ENCODE results near the gene RBM6.
"Not testable (repeated sequence)": the region's sequence is repeated elsewhere in the genome, so short reads cannot be mapped to it uniquely, and the experiment has no call there.

The RBM6 gene

GRCh38 chr3:49939858-49940666 lies at the start of gene RBM6:
Gene RBM6, plus strand, starts transcription at chr3:49940150. Its CDS starts 22,492 bp downstream, at chr3:49962642.
- DNase-seq: peak; percentile 95

GRCh38 chr3:49895791-49896190 lies 44.2 kb upstream of the RBM6 start:
- DNase-seq: no peak

- DNase-seq: no peak
Measured at GRCh38 chr3:49896345-49896744, 43.6 kb upstream of the RBM6 start.

- DNase-seq: no peak
Measured at GRCh38 chr3:49898991-49899390, 41.0 kb upstream of the RBM6 start.

- no peak for DNase-seq
Measured at GRCh38 chr3:49899815-49900214, 40.1 kb upstream of the RBM6 start.

- DNase-seq: no peak
Measured at GRCh38 chr3:49900491-49901153, 39.3 kb upstream of the RBM6 start.

- DNase-seq: no peak
Measured at GRCh38 chr3:49901366-49902339, 38.3 kb upstream of the RBM6 start.

GRCh38 chr3:49902511-49903345 lies 37.2 kb upstream of the RBM6 start:
- DNase-seq: no peak

GRCh38 chr3:49903451-49904424 lies 36.2 kb upstream of the RBM6 start, which contains the start of gene MST1R:
Gene MST1R, minus strand, starts transcription at chr3:49903873. Its CDS starts 264 bp downstream, at chr3:49903609.
- no peak for DNase-seq

- DNase-seq: not testable (repeated sequence)
Measured at GRCh38 chr3:49904448-49904847, 35.5 kb upstream of the RBM6 start.

GRCh38 chr3:49906073-49906743 lies 33.7 kb upstream of the RBM6 start:
- DNase-seq: no peak

- DNase-seq: no peak
Measured at GRCh38 chr3:49908373-49909199, 31.4 kb upstream of the RBM6 start.

GRCh38 chr3:49910409-49911123 lies 29.4 kb upstream of the RBM6 start:
- DNase-seq: no peak

- no peak for DNase-seq
Measured at GRCh38 chr3:49911124-49911420, 28.9 kb upstream of the RBM6 start.

- no peak for DNase-seq
Measured at GRCh38 chr3:49911611-49912010, 28.3 kb upstream of the RBM6 start.

GRCh38 chr3:49912881-49913281 lies 27.1 kb upstream of the RBM6 start:
- no peak for DNase-seq

GRCh38 chr3:49914906-49915305 lies 25.0 kb upstream of the RBM6 start:
- DNase-seq: no peak

- DNase-seq: no peak
Measured at GRCh38 chr3:49916686-49917085, 23.3 kb upstream of the RBM6 start.

Measured in NCI-H345 (cell line).